DOHH2 (cell line): ENCODE measurements around the gene SLC29A3.
A peak's percentile ranks its signal among the peaks of the same experiment; 100 is the strongest.

Experiments used
- H3F3A ChIP-seq: fragments of 200-600 bp; sonication (generic), shearing (Covaris generic); 2 replicates; pipeline ENCODE4 v1.6.0; 2016; ENCODE audit warnings: antibody characterized with exemption, mild to moderate bottlenecking; ENCODE audit not compliant: control insufficient read depth, insufficient read depth
- H3K27ac ChIP-seq: fragments of 200-600 bp; sonication (generic); 2 replicates; pipeline ENCODE4 v1.5.1; 2014; ENCODE audit warnings: low read depth, mild to moderate bottlenecking, low read length, moderate library complexity
- H3K27me3 ChIP-seq: fragments of 200-600 bp; sonication (generic); 2 replicates; pipeline ENCODE4 v1.6.1; 2014; ENCODE audit warnings: mild to moderate bottlenecking, low read length, mixed read lengths; ENCODE audit not compliant: control insufficient read depth
- H3K36me3 ChIP-seq: fragments of 200-600 bp; sonication (generic); 2 replicates; pipeline ENCODE4 v1.6.1; 2014; ENCODE audit warnings: mild to moderate bottlenecking, low read length, moderate library complexity, mixed read lengths; ENCODE audit not compliant: control insufficient read depth
- H3K4me1 ChIP-seq: fragments of 200-600 bp; sonication (generic); 2 replicates; pipeline ENCODE4 v1.6.1; 2014; ENCODE audit warnings: mild to moderate bottlenecking, low read length, mixed read lengths; ENCODE audit not compliant: control insufficient read depth
- H3K4me2 ChIP-seq: fragments of 200-600 bp; sonication (generic); 2 replicates; pipeline ENCODE4 v1.6.0; 2014; ENCODE audit warnings: mild to moderate bottlenecking, low read length, moderate library complexity
- H3K4me3 ChIP-seq: fragments of 200-600 bp; sonication (generic); 2 replicates; pipeline ENCODE4 v1.5.1; 2014; ENCODE audit warnings: mild to moderate bottlenecking, low read length, mixed read lengths
- H3K79me2 ChIP-seq: fragments of 200-600 bp; sonication (generic); 2 replicates; pipeline ENCODE4 v1.6.1; 2014; ENCODE audit warnings: mild to moderate bottlenecking, low read length, mixed read lengths; ENCODE audit not compliant: control insufficient read depth
- H3K9me2 ChIP-seq: fragments of 200-600 bp; sonication (generic); replicated peaks from 2 replicates; pipeline ENCODE4 v1.6.1; 2014; ENCODE audit warnings: mild to moderate bottlenecking, low read length, mixed read lengths; ENCODE audit not compliant: control insufficient read depth
- H3K9me3 ChIP-seq: fragments of 200-600 bp; sonication (generic); 2 replicates; pipeline ENCODE4 v1.6.1; 2014; ENCODE audit warnings: antibody characterized with exemption, low read length, mixed read lengths; ENCODE audit not compliant: control insufficient read depth, insufficient read depth
- H4K20me1 ChIP-seq: fragments of 200-600 bp; sonication (generic); 2 replicates; pipeline ENCODE4 v1.6.0; 2014; ENCODE audit warnings: low read depth, mild to moderate bottlenecking, antibody characterized with exemption, low read length, moderate library complexity; ENCODE audit not compliant: control insufficient read depth, insufficient read depth
- EZH2phosphoT487 ChIP-seq: fragments of 200-600 bp; sonication (generic); IDR thresholded peaks from 2 replicates; pipeline ENCODE4 v1.6.1; 2017; ENCODE audit warnings: borderline replicate concordance, mild to moderate bottlenecking, antibody characterized with exemption, low read length, moderate library complexity, mixed read lengths
- TF ChIP-seq, protein P1 (sequence below): fragments of 200-600 bp; sonication (generic); IDR thresholded peaks from one replicate; pipeline ENCODE4 v1.5.1; 2014; ENCODE audit warnings: antibody characterized with exemption, mild to moderate bottlenecking, low read depth, low read length; ENCODE audit not compliant: poor library complexity, severe bottlenecking

Gene SLC29A3

DNA sequence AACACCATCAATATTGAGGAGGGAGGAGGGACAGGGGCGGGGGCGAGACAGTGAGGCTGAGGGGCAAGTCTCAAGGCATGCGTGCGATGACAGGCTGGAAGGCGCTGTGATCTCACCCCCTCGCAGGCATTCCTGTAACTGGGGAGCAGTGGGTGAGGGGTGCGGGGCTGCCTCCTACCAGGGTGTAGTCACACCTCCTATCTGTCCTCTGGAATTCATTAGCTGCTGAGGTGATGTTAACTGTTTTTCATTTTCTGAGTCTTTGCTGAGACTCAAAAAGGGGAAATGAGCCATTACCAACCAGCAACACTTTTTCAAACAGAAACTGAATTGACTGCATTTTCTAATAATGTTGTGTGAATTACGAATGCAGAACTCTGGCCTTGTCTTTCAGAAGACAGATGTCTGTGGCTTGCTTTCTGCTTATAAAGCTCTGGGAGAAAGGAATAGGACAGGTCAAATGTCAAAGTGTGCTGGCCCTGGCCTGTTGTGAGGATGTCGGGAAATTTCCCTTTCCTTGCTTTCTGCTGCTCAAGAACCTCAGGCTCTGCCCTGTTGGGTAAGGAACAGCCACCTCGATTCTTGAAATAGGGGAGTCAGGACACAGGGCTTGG lies 53.9 kb downstream of the SLC29A3 start:
- H3K9me2 ChIP-seq = no peaks in the 10 kb centered on the region

DNA sequence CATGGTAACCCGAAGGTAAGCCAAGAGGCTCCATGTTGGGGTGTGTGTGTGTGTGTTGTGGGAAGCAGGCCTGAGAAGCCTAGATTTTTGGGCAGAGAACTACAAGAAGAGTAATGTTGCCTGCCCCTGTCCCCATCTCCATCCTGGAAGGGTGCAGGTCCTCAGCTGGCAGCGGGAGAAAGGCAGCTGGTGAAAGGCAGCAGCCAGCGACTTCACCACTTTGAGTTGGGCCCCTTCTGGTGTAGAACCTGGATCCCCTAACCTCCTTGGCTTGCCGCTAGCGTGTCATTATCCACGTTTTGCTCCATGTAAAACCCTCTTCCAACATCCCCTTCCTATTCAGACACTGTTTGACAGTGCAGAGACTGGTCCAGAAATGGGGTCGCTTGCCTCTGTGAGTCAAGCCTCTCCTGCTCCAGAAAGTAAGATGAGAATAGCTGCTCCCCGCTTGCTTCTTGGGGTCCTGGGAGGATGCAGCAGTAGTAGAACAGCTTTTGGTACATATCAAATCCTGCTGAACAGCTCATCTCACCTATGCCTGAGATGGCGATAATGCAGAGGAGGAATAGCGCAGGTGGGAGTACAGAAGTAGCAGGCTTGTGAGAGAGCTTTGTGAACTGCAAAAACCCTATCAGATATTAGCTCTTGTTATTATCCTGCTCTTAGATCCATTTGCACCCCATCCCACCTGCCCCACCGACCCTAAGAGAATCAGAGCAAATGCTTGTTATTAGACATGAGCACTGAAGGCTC lies 55.6 kb downstream of the SLC29A3 start:
- no peak overlapping the region for H3K27ac ChIP-seq
- TF ChIP-seq EZH2phosphoT487 = no peak
- TF ChIP-seq, protein P1, sequence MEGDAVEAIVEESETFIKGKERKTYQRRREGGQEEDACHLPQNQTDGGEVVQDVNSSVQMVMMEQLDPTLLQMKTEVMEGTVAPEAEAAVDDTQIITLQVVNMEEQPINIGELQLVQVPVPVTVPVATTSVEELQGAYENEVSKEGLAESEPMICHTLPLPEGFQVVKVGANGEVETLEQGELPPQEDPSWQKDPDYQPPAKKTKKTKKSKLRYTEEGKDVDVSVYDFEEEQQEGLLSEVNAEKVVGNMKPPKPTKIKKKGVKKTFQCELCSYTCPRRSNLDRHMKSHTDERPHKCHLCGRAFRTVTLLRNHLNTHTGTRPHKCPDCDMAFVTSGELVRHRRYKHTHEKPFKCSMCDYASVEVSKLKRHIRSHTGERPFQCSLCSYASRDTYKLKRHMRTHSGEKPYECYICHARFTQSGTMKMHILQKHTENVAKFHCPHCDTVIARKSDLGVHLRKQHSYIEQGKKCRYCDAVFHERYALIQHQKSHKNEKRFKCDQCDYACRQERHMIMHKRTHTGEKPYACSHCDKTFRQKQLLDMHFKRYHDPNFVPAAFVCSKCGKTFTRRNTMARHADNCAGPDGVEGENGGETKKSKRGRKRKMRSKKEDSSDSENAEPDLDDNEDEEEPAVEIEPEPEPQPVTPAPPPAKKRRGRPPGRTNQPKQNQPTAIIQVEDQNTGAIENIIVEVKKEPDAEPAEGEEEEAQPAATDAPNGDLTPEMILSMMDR = no peak
- no peak overlapping the region for H3K4me2 ChIP-seq
- no peak overlapping the region for H3K4me3 ChIP-seq
- no peaks in the 10 kb centered on the region for H3K79me2 ChIP-seq
- no peaks in the 10 kb centered on the region for H3K27me3 ChIP-seq
- no peaks in the 10 kb centered on the region for H3K9me2 ChIP-seq
- H3K36me3 ChIP-seq = no peaks in the 10 kb centered on the region
- peaks cover 66% of the 10 kb centered on the region for H3K4me1 ChIP-seq
- no peaks in the 10 kb centered on the region for H4K20me1 ChIP-seq
- no peaks in the 10 kb centered on the region for H3K9me3 ChIP-seq
- peaks cover 9% of the 10 kb centered on the region; the same call in 1 of the 2 replicates for H3F3A ChIP-seq

More for the DNA sequence above, 53.9 kb downstream of the SLC29A3 start:
- Histone ChIP-seq H3K36me3 (no peaks in the 10 kb centered on the region), H3F3A (0 out of 2 replicates have a peak, but pooled peaks cover 3% of the 10 kb centered on the region), H3K4me3 (no peak overlapping the region), H3K27me3 (no peaks in the 10 kb centered on the region), H3K79me2 (no peaks in the 10 kb centered on the region), H3K9me3 (no peaks in the 10 kb centered on the region), H3K4me2 (peak overlapping the region; percentile 25), H4K20me1 (no peaks in the 10 kb centered on the region), H3K4me1 (peaks cover 57% of the 10 kb centered on the region), H3K27ac (peak overlapping the region; percentile 40)
- TF ChIP-seq, protein P1 = no peak
- TF ChIP-seq EZH2phosphoT487 = no peak

DNA sequence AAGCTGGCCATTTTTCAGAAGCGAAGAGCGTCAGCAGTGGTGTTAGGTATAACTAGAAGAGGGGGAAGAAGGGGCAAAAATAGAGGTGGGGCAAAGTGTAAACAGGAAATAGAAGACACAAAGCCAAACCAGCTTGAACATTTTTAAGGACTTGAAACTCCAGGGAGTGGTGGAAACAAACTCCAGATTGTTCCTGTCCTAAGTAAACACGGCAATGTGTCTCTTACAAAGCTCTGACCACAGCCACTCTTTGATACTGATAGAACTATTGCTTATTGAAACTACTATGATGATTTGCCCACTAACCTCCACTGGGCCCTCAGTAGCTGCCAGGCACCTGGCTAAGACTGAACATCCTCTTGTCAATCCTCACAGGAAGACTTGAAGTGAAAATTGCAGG lies 56.9 kb downstream of the SLC29A3 start:
- H3K36me3 ChIP-seq = no peaks in the 10 kb centered on the region
- no peak overlapping the region for H3K27ac ChIP-seq
- no peaks in the 10 kb centered on the region for H3K27me3 ChIP-seq
- no peaks in the 10 kb centered on the region for H3K9me2 ChIP-seq
- H3K4me3 ChIP-seq = peak overlapping the region; percentile 89; the same call in 1 of the 2 replicates
- no peaks in the 10 kb centered on the region for H3K9me3 ChIP-seq
- no peaks in the 10 kb centered on the region for H4K20me1 ChIP-seq
- no peaks in the 10 kb centered on the region for H3K79me2 ChIP-seq
- TF ChIP-seq EZH2phosphoT487 = no peak
- TF ChIP-seq, protein P1 = no peak
- peak overlapping the region; percentile 94 for H3K4me2 ChIP-seq
- H3F3A ChIP-seq = peaks cover 9% of the 10 kb centered on the region; the same call in 1 of the 2 replicates
- H3K4me1 ChIP-seq = peaks cover 66% of the 10 kb centered on the region
